Stimulated activated CD4-positive, alpha-beta T cell treated with anti-CD3 and anti-CD28 coated beads, TNF-alpha, amount 100 ng/mL, for 24 hours (primary cell): ENCODE data around the gene AMACR.
"Not testable (repeated sequence)": the region's sequence is repeated elsewhere in the genome, so short reads cannot be mapped to it uniquely, and the experiment has no call there.

Experiments used
- DNase-seq, 3 experiments: peaks; one replicate each; pipeline ENCODE4 v3.0.0-alpha.2; 2020; ENCODE audit warnings: low read depth in 3 of 3

The AMACR gene

DNA sequence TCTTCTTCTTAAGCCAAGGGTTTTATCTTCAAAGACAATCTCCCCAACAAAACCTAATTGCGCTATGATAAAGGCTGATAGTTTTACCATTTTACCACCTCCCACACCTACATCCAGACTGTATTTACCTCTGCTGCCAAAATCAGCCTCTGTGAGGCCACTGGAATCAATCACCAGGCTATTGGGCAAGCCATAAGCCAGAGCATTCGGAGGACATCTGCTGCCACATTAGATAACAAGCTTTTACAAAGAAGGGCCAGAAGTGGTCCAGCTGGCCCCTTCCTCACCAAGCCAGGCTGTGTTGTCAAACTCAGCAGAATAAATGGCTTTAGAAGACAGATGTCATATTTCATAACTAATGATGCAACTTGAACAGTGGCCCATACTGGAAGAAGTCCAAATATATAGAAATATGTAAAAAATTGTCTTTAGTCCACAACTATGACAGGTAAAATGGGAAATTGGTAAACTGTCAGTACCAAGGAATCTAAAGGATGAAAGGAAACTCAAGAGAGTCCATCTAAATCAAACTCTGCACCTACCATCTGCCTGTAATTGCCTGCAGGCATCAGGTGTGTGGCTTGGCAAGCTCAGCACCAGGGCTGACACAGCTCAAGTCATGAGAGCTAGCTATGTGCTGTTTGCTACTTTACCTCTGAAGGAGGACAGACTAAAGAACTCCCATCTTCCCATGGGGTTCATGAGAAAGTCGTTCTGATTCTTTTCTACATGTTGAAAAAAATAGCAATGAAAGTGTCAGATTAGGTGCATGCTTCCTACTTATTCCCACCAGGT is 39.4 kb downstream of the AMACR start:
- DNase-seq: no peak

DNA sequence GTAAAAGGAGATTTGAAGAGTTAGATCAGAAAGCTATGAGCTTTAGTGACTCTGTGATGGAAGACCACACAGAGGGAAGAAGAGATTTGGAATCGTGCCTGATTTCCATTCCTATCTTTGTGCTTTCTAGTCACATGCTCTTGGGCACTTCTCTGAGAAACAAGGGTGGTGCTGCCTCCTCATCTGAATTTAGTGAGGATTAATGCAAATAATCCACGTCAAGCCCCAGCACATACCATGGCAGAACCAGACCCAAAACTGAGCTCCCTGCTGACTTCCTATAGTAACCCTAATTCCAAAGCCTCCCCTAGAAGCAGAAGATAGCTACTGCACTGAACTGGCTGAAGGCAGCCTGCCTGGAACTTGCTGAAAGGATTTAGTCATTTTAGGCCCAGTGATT is 41.0 kb downstream of the AMACR start:
- no peak for DNase-seq

DNA sequence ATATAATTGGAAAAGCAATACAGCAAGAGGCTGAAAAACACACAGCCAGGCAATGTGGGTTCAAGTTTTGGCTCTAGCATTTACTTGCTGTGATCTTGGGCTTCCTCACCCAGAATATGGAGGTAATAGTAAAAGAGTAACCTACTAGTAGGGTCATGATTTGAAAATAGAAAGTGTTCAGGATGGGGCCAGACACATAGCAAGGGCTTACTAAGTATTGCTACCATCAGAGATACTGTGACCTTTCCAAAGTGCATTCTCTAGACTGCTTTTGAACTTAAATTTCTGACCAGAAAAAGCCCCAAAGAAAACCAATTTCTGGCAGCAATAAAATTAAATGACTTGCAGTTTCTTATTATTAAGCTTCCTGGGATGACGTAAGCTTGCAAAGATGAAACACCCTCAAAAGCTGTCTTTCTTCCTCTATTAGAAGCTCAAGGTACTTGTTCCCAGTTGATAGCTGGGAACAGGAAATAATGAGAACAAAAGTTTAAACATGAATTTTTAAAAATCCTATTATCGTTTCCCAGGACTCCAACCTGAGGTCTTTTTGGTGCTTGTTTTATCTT is 43.6 kb downstream of the AMACR start:
- no peak for DNase-seq

DNA sequence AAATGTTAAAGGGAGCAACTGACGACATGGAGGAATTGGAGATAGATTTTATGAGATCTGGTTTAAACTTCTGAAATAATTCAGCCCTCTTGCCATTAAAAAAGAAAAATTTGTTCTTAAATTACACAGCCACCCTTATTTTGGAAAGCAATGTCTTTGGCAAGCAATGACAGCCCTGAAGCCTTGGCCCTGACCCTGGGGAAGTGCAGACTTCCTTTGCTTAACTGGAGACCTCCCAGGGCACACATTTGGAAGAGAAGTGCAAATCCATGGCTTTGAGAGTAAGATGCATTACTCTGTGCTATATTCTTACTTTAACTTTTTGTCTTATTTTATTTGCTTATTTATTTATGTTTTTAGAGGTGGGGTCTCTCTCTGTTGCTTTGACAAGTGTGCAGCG is 49.7 kb downstream of the AMACR start:
- no peak for DNase-seq

DNA sequence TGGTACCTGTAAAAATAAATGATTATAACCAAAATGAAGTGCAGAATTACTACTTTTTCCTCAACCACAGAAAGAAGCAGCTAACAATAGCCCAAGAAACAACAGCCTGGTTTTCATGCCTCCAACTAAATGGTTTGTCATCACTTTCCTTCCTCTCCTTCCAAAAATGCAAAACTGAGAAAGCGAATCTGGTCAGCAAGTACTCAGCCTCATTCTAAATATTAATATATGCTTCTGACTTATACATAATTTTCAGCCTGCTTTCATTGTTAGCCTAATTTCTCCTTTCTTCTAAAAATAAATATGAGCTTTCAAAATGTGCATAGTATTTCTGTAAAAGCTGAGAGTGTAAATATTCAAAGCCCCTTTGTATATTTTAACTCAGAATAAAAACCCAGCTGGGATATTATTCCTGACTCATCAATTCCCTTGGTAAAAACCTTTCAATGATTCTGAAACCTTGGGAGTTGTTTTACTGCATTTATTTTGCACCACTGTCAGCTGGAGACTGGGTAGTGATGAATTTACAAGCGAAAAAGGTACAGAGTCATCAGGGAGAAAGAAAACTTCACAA is 50.2 kb downstream of the AMACR start:
- DNase-seq: no peak

DNA sequence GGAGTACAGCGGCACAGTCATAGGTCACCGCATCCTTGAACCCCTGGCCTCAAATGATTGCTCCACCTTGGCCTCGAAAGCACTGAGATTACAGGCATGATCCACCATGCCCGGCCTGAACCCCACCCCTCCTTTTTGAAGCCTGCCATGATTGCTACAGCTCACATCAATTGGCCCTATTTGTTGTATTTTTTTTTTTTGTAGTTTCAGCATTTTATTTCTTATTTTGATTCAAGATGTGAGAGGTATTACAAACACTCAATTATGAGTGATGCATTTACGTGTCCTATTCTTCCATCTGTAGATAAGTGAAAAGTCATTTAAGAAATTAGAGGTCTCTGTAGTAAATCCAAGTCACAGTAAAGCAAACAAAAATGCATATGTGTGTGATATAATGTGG is 55.7 kb downstream of the AMACR start:
- DNase-seq: not testable (repeated sequence)

DNA sequence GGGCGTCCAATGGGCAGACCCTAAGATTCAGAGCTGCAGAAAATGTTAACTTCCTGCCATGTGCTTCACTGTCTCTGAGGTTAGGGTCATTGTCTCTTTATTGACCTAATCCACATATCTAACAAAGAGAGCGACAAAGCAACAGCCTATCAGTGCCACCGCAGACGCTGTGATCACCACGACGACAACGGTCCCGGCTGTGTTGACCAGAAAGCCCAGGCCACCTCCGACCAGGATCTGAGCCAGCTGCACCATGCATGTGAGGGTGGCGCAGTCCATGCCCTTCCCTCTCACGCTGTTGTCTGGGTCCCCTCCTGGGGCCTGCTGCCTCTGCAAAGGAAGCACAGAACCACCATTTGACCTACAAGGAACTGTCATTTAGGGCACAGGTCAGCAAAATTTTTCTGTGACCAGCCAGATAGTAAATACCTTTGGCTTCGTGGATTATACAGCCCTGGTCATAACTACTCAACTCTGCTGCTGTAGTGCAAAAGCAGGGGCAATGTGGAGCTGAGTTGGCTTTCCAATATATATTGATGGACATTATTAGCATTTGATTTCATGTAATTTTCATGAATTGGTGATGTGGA is 63.2 kb downstream of the AMACR start:
- no peak for DNase-seq

DNA sequence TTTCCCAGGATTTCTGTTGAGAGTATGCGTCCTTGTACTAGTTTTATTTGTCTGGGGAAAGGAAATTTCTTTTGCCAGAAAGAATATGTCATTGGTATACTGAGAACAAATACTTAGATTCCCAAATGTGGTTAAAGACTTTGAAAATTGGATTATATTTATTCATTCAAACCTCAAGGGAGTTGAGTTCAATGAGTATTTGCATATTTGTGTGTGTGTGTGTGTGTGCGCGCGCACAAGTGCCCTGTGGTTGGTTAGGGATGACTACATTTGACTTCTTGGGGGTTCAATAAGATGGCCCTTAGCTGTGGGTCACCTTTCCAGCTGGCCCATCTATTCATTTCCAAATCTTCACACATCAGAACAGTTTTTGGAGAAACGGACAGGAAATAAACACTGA is 66.8 kb downstream of the AMACR start:
- DNase-seq: no peak

DNA sequence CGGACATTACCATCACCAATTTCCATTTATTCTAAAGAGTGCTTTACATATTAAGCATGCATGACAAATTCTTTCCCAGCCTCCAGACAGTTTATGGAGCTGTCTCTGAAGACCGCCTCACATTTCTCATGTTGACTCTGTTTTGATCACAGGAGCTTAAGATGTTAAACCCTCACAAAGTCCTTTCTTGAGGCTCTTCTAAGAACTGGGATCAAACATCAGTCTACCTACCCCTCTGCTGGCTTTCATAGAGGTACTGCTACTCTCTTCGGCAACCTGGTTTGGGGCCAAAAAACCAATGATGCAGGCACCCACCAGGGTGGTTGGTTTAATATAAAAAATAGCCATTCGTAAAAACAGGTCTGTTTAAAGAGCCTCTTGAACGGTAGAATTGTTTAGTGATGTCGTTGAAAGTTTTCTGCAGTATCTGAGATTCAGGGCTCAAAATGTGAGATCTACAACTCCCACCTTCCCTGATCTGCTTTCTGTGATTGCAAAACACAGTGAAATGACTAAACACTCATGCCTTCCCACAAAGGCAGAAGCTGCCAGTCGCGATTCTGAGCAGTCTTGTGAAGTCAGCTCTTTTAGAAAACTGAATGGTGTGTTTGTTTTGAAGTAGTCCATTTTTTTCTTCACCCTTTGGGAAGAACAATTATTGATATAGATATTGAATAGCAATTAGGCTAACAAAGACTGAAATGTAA is 68.1 kb downstream of the AMACR start:
- DNase-seq: no peak

DNA sequence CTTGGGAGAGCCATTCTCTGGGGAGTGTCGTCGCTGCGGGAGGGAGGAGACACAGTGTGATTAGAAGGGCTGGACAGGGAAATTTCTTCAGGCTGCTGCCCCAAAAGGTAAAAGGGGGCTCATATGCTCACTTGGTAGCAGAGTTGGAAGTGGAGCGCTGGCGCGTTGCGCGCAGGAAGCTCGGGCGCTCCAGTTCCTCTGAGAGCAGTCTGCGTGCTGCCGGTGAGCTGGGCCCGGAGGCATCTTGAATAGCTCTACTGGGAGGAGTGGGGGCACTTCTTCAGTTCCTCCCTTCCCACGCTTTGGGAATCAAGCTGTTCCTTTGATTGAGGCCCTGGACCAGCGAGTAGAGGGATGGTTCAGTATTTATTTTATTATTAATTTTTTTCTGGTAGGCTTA is 69.0 kb downstream of the AMACR start:
- no peak for DNase-seq

DNA sequence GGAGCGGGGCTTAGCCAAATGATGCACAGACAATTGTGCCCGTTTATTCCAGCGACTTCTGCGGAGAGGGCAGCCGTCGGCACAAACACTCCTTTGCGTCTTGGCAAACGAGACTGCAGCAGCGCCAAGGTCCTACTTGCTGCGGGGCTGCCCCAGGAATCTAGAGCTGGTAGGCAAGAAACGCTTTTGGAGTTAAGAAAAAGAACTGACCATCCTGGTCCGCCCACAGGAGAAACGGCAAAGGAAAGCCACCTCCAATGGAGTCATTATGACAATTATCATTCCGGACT is 69.4 kb downstream of the AMACR start:
- DNase-seq: no peak

DNA sequence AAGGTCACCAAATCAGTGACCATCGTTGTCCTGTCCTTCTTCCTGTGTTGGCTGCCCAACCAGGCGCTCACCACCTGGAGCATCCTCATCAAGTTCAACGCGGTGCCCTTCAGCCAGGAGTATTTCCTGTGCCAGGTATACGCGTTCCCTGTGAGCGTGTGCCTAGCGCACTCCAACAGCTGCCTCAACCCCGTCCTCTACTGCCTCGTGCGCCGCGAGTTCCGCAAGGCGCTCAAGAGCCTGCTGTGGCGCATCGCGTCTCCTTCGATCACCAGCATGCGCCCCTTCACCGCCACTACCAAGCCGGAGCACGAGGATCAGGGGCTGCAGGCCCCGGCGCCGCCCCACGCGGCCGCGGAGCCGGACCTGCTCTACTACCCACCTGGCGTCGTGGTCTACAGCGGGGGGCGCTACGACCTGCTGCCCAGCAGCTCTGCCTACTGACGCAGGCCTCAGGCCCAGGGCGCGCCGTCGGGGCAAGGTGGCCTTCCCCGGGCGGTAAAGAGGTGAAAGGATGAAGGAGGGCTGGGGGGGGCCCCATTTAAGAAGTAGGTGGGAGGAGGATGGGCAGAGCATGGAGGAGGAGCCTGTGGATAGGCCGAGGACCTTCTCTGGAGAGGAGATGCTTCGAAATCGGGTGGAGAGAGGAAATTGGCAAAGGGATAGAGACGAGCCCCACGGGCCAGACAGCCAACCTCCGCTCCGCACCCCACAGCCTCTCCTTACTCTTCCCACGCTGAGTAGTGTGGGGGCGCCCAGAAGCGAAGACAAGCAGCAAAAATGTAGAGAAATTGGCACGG is 69.9 kb downstream of the AMACR start:
- no peak for DNase-seq

DNA sequence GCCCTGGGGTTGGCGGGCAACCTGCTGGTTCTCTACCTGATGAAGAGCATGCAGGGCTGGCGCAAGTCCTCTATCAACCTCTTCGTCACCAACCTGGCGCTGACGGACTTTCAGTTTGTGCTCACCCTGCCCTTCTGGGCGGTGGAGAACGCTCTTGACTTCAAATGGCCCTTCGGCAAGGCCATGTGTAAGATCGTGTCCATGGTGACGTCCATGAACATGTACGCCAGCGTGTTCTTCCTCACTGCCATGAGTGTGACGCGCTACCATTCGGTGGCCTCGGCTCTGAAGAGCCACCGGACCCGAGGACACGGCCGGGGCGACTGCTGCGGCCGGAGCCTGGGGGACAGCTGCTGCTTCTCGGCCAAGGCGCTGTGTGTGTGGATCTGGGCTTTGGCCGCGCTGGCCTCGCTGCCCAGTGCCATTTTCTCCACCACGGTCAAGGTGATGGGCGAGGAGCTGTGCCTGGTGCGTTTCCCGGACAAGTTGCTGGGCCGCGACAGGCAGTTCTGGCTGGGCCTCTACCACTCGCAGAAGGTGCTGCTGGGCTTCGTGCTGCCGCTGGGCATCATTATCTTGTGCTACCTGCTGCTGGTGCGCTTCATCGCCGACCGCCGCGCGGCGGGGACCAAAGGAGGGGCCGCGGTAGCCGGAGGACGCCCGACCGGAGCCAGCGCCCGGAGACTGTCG is 70.7 kb downstream of the AMACR start:
- DNase-seq: no peak

DNA sequence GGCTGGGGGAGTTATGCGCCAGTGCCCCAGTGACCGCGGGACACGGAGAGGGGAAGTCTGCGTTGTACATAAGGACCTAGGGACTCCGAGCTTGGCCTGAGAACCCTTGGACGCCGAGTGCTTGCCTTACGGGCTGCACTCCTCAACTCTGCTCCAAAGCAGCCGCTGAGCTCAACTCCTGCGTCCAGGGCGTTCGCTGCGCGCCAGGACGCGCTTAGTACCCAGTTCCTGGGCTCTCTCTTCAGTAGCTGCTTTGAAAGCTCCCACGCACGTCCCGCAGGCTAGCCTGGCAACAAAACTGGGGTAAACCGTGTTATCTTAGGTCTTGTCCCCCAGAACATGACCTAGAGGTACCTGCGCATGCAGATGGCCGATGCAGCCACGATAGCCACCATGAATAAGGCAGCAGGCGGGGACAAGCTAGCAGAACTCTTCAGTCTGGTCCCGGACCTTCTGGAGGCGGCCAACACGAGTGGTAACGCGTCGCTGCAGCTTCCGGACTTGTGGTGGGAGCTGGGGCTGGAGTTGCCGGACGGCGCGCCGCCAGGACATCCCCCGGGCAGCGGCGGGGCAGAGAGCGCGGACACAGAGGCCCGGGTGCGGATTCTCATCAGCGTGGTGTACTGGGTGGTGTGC is 71.4 kb downstream of the AMACR start, which contains the start of gene RXFP3:
TSS of gene RXFP3 (plus strand) at position 6 of the 636 bp plus-strand sequence. CDS start at position 361, 355 bp downstream.
- no peak for DNase-seq
